ENCODE data around the gene SORT1. TPM values are rescaled to one million over a fixed set of nuclear protein-coding genes. Genes with fewer than 3 reads are reported as not detected.
"Not testable (repeated sequence)": the region's sequence is repeated elsewhere in the genome, so short reads cannot be mapped to it uniquely, and the experiment has no call there.

Gene SORT1
- total and polyA plus RNA-seq, 10 donors: 2.0 to 63.9 (median 35.0) TPM

- intact Hi-C loops (cut with DNase I; ENCODE audit: low total_unique reads): no loop called here
- TF ChIP-seq POLR2A (IDR thresholded peaks at IDR 0.05): no peak
- TF ChIP-seq CTCF (IDR thresholded peaks at IDR 0.05 in 8 of 11, conservative IDR thresholded peaks at IDR 0.05 in 3 of 11): no peak
- TF ChIP-seq POLR2AphosphoS5 (IDR thresholded peaks at IDR 0.05): no peak
- no peak for DNase-seq
- H3K9me3 ChIP-seq: no peaks in the 10 kb centered on the region
- H3K36me3 ChIP-seq: no peaks in the 10 kb centered on the region
- H3K4me1 ChIP-seq: peaks cover 0 to 23% (median 11%) of the 10 kb centered on the region in 6 donors
- H3K27me3 ChIP-seq (replicated peaks in 1 of 7): peaks cover 0 to 4% (median 0%) of the 10 kb centered on the region in 7 donors
- no peak overlapping the region for H3K4me3 ChIP-seq
- WGBS, 5 donors: 72 to 81% (median 76%) methylated on average over 2 of the region's 2 CpGs
- H3K27ac ChIP-seq: no peak overlapping the region
Measured at GRCh38 chr1:109293026-109293425, 104.7 kb downstream of the SORT1 start.

- WGBS, 5 donors: 77 to 88% (median 83%) methylated on average over 9 of the region's 9 CpGs
- no peak for DNase-seq
- Histone ChIP-seq H3K27me3 (replicated peaks in 1 of 7) (peaks cover 0 to 4% (median 0%) of the 10 kb centered on the region in 7 donors), H3K4me1 (peaks cover 0 to 23% (median 11%) of the 10 kb centered on the region in 6 donors), H3K36me3 (no peaks in the 10 kb centered on the region), H3K9me3 (no peaks in the 10 kb centered on the region), H3K4me3 (no peak overlapping the region), H3K27ac (no peak overlapping the region)
- intact Hi-C loops (cut with DNase I; ENCODE audit: low total_unique reads): no loop called here
- TF ChIP-seq CTCF (IDR thresholded peaks at IDR 0.05 in 8 of 11, conservative IDR thresholded peaks at IDR 0.05 in 3 of 11): no peak
- TF ChIP-seq POLR2A (IDR thresholded peaks at IDR 0.05): no peak
- no peak for TF ChIP-seq POLR2AphosphoS5 (IDR thresholded peaks at IDR 0.05)
Measured at GRCh38 chr1:109292364-109292763, 105.4 kb downstream of the SORT1 start.

- WGBS, 5 donors: 62 to 70% (median 67%) methylated on average over 6 of the region's 6 CpGs
- TF ChIP-seq POLR2A (IDR thresholded peaks at IDR 0.05) (no peak), CTCF (IDR thresholded peaks at IDR 0.05 in 8 of 11, conservative IDR thresholded peaks at IDR 0.05 in 3 of 11) (no peak), POLR2AphosphoS5 (IDR thresholded peaks at IDR 0.05) (no peak)
Measured at GRCh38 chr1:109290998-109291397, 106.7 kb downstream of the SORT1 start.

GRCh38 chr1:109290137-109290536 is 107.6 kb downstream of the SORT1 start:
- no peak overlapping the region for H3K4me3 ChIP-seq
- no peaks in the 10 kb centered on the region for H3K9me3 ChIP-seq
- peaks cover 0 to 18% (median 11%) of the 10 kb centered on the region in 6 donors for H3K4me1 ChIP-seq
- DNase-seq: no peak
- no peaks in the 10 kb centered on the region for H3K36me3 ChIP-seq
- no peak overlapping the region for H3K27ac ChIP-seq
- no peaks in the 10 kb centered on the region for H3K27me3 ChIP-seq (replicated peaks in 1 of 7)
- TF ChIP-seq CTCF (IDR thresholded peaks at IDR 0.05 in 8 of 11, conservative IDR thresholded peaks at IDR 0.05 in 3 of 11) (no peak), POLR2A (IDR thresholded peaks at IDR 0.05) (no peak), POLR2AphosphoS5 (IDR thresholded peaks at IDR 0.05) (no peak)
- intact Hi-C loops (cut with DNase I; ENCODE audit: low total_unique reads): no loop called here
- 84 to 100% (median 94%) methylated on average over 1 of the region's 1 CpG for WGBS, 5 donors

More at GRCh38 chr1:109290998-109291397, 106.7 kb downstream of the SORT1 start:
- Histone ChIP-seq H3K4me3 (no peak overlapping the region), H3K36me3 (no peaks in the 10 kb centered on the region), H3K9me3 (no peaks in the 10 kb centered on the region), H3K4me1 (peaks cover 0 to 23% (median 11%) of the 10 kb centered on the region in 6 donors), H3K27ac (peak overlapping the region in 2 of 8 donors; percentile 31 to 40), H3K27me3 (replicated peaks in 1 of 7) (peaks cover 0 to 1% (median 0%) of the 10 kb centered on the region in 7 donors)
- intact Hi-C loops (cut with DNase I; ENCODE audit: low total_unique reads): no loop called here
- DNase-seq: no peak

- intact Hi-C loops (cut with DNase I; ENCODE audit: low total_unique reads); H3K27me3 ChIP-seq (replicated peaks in 1 of 7); H3K27ac ChIP-seq; DNase-seq; H3K36me3 ChIP-seq; H3K4me3 ChIP-seq; H3K9me3 ChIP-seq: not testable (repeated sequence)
- H3K4me1 ChIP-seq: peaks cover 0 to 31% (median 21%) of the 10 kb centered on the region in 6 donors
- 87 to 95% (median 90%) methylated on average over 5 of the region's 5 CpGs for WGBS, 5 donors
Measured at GRCh38 chr1:109286762-109287161, 111.0 kb downstream of the SORT1 start.
